Measurements from ENCODE around the gene PTTG1IP.

The PTTG1IP gene

GRCh38 chr21:44858291-44858690 lies 15.2 kb downstream of the PTTG1IP start:
- no peak for DNase-seq

GRCh38 chr21:44857127-44857892 lies 16.2 kb downstream of the PTTG1IP start:
- no peak for DNase-seq

GRCh38 chr21:44856131-44856530 lies 17.4 kb downstream of the PTTG1IP start:
- no peak for DNase-seq

GRCh38 chr21:44855572-44855971 lies 17.9 kb downstream of the PTTG1IP start:
- no peak for DNase-seq

- no peak for DNase-seq
These were observed 18.6 kb downstream of the PTTG1IP start for GRCh38 chr21:44854664-44855446.

GRCh38 chr21:44854391-44854663 lies 19.2 kb downstream of the PTTG1IP start:
- no peak for DNase-seq

- DNase-seq: no peak
These were observed 19.7 kb downstream of the PTTG1IP start for GRCh38 chr21:44853601-44854390.

GRCh38 chr21:44850905-44851657 lies 22.4 kb downstream of the PTTG1IP start:
- DNase-seq: no peak

GRCh38 chr21:44850208-44850800 lies 23.2 kb downstream of the PTTG1IP start:
- no peak for DNase-seq

GRCh38 chr21:44849616-44850130 lies 23.8 kb downstream of the PTTG1IP start:
- DNase-seq: no peak

- no peak for DNase-seq
These were observed 24.5 kb downstream of the PTTG1IP start for GRCh38 chr21:44848821-44849521.

GRCh38 chr21:44847261-44848056 lies 26.0 kb downstream of the PTTG1IP start:
- no peak for DNase-seq

GRCh38 chr21:44846485-44847260 lies 26.8 kb downstream of the PTTG1IP start:
- no peak for DNase-seq

GRCh38 chr21:44846224-44846484 lies 27.3 kb downstream of the PTTG1IP start:
- no peak for DNase-seq

- DNase-seq: no peak
These were observed 27.9 kb downstream of the PTTG1IP start for GRCh38 chr21:44845418-44846223.

GRCh38 chr21:44844256-44844655 lies 29.2 kb downstream of the PTTG1IP start:
- DNase-seq: no peak

GRCh38 chr21:44842721-44843445 lies 30.6 kb downstream of the PTTG1IP start:
- no peak for DNase-seq

- no peak for DNase-seq
These were observed 31.4 kb downstream of the PTTG1IP start for GRCh38 chr21:44842087-44842486.

GRCh38 chr21:44840771-44841170 lies 32.7 kb downstream of the PTTG1IP start:
- no peak for DNase-seq
